Activated CD4-positive, alpha-beta T cell treated with anti-CD3 and anti-CD28 coated beads, Interleukin-2, amount 50 U/mL, for 16 hours (primary cell): ENCODE data around the gene SPATS2L.

Experiments
- DNase-seq: peaks from one replicate; pipeline ENCODE4 v3.0.0-alpha.2; 2020

Gene SPATS2L

DNA sequence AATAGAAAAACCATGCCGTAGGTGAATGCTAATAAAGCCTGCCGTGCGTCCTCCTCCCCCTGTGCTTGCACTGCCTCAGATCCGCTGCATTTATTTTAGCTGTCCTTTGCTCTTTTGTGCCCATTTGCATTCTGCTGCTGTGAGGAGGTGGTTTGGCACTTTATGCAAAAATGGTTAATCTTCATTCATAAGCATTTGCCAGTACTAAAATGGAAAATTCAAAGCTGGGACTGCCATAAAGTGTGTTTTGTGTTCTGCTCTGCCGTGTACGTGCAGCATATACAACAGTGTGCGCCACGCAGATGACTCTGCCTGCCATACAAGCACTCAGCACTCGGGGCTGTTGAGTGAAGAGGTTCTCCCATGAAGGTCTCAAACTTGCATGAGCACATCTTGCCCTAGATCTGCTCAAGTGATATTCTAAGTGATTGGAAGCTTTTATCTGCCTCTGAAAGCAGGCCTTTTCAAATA is 73.6 kb downstream of the SPATS2L start:
- no peak for DNase-seq

DNA sequence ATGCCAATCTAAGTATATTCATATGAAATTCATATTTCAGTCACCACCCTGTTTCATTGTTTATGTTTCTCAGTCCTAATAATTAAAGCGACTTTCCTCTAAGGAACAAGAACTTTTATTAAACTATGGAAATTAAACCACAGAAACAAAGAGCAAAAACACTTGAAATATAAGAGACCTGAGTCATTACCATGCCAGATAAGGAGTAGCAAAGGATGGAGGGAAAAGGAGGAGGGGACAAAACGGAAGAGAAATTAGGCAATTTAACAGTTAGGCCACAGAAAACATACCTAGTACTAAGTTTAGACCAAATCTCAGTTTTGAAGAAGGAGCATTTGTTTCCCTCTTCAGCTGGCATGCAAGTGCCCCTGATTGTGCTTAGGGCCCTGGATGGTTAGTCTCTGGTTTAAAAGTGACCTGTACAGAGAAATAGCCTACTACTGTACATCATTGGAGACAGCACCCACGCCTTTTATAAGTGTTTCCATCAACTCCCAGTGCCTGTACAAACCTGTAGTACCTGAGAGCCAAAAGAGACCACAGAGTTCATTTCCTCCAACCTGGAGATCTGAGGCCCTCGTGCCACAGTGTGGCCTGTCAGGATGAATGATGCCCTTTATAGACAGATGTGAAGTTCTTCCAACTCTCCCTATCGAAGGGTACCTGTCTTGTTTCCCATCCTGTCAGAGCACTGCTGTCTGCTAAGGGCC is 74.5 kb downstream of the SPATS2L start:
- DNase-seq, result no peak

DNA sequence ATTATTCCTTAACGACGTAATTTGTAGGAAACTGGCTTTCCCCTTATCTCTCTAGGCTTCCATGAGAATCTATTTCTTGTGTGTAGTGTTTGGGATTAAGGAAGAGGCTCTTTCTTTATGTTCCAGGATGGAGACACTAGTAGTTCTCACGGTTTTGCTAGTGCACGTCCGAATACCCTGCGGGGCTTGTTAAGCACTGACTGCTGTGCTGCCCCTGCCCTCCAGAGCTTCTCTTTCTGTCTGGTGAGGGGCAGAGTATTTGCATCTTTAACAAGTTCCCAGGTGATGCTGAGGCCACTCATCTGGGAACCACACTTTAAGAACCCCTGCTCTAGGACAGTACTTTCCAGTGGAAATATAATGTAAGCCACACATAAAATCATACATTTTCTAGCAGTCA is 76.4 kb downstream of the SPATS2L start:
- no peak for DNase-seq

DNA sequence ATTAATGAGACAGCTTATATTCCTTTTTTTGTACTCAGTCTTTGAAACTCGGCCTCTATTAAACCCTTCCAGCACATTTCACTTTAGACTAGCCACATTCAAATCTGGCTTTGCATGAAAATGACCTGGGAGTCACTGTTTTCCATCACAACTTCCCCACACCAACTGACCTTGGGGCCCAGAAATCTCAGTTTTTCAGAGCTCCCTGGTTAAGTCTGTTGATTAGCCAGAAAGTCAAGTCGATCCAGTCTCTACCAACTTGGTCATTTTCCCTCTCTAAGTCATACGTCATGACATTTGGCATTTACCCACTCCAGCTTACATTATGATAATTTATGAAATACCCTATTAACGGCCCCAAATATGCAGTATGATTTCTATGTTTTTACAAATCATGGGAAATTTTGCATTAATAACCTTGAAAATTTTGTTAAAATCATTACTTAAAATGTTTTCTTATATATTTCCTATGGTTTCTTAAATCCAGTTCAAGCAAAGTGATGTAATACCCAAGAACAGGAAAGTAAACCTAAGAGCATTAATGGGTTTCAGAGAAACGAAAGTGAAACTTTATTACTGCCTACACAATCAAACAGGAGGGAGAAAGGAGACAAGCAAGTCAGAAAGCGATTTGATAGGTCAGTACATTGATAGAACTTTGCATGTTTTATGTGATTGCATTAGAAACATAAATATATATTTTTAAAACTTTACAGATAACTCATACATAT is 77.1 kb downstream of the SPATS2L start:
- DNase-seq, result peak; percentile 59

DNA sequence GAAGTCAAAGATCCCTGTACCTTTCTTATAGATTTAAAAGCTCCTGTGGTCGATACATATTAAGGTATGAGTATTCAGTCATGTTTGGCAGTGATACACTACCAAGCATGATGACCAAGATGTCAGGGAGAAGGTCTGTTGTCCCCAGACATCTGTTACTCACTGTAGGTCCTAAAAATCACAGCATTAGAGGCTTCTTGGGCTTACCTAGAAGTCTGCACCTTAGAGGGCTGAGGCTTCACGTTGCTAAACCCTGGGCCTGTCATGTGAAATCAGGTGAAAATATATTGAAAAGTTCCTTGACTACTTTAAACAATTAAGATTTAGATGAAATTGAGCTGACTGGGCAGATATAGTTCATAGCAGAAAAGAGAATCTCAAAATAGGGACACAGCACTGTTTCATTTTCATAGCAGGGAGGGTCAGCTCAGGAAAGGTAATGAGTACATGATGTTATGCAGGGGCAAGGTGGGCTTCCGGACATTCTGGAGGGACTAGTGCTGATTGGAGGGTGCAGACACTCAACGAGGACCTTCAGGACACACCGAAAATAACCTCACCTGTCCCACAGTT is 78.7 kb downstream of the SPATS2L start:
- no peak for DNase-seq

DNA sequence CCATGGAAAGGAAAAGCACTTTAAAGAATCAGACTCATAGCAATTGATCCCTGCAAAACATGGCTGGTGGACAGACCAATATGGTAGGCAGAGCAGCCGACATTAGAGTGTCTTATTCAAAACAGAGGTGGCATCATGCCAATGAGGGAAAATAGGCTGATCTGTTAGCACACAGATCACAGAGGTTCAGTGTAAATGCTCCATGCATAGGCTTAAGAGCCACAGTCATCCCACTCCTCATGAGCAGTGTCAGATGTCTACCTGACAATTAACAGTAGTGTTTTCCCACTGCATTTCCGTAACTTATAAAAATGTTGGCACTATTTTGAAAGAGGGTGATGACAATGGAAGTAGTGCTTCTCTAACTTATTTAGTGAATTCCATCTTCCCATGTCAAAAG is 86.7 kb downstream of the SPATS2L start:
- DNase-seq, result no peak

DNA sequence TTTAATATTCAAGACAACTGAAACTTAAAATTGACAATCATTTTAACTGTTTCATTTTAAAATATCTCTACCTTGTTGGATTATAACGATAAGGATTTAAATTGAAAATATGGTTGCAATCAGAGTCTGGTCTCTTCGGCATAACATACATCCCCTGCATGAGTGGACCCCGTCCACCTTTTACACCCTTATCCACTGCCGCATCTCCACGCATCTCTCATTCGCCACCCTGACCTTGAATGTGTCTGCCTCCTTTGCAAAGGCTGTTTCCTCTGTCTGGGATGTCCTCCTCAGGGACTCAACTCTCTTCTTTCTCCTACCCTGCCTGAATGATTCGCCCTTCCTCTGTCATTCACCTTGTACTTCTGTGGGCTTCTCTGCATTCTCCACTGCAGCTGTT is 87.6 kb downstream of the SPATS2L start:
- DNase-seq, result no peak

DNA sequence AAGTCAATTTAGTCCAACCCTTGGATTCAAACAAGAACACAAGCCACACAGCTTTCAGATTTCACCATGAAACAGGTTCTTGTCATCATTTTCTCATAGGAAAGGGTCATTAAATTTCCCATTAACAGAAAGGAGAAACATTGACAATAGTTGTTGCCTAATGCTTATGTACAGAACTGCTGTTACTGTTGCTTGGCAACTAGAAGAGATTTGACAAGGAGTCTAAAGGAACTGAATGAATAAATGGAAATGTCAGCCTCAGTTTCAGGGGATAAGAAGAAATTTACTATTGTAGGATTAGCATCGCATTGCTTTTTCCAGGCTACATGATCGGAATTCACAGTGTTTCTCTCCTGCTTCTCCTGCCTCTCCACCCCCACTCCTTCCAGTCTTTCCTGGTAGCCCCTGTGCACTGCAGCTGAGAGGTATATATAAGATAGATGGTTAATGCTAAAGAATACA is 90.3 kb downstream of the SPATS2L start:
- no peak for DNase-seq

DNA sequence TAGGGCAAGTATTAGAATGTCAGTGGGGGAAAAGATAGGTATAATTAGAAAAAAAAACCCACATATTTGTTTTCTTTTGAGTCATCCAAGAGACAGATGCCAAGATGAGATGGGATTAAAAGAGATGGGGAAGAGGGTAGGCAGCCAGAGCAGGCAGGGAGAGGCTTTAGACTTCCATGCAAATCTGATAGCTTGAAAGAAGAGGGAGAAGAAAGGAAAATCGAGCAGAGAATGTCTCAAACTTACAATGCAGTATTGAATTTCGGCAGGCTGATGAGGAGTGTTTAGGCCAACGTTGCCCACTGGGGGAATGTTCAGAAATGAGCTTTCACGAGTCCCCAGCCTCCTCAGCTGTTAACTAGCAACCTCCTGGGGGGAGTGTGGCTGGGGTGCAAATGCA is 91.3 kb downstream of the SPATS2L start:
- no peak for DNase-seq

DNA sequence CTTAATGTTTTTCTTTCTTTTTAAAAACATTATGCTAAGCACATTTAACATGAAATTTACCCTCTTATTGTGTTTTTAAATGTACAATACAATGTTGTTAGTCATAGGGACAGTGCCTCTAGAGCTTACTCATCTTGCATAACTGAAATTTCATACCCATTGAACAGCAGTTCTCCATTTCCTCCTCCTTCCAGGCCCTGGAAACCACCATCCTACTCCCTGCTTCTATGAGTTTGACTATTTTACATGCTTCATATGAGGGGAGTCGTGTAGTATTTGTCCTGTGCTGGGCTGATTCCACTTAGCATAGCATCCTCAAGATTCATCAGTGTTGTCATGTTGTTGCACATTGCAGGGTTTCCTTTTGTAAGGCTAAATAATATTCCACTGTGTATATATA is 92.6 kb downstream of the SPATS2L start:
- DNase-seq, result peak; percentile 28

DNA sequence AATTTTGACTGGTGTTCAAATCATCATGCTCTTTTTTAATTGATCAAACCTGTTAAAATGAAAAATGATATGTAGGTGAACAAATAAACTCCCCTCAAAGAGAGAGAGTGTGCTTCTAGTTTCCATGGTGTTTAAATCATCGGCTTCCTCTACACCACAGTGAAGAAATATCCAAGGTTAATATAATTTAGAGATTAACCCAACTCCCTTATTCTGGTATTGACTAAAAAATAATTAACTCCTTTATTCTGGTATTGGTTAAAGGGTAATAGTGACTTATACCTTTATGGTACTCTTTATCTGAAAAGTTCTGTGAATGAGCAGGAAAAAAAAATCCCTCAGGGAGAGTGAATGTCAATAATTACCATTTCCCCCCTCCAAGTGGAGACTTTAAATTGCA is 93.1 kb downstream of the SPATS2L start:
- no peak for DNase-seq

DNA sequence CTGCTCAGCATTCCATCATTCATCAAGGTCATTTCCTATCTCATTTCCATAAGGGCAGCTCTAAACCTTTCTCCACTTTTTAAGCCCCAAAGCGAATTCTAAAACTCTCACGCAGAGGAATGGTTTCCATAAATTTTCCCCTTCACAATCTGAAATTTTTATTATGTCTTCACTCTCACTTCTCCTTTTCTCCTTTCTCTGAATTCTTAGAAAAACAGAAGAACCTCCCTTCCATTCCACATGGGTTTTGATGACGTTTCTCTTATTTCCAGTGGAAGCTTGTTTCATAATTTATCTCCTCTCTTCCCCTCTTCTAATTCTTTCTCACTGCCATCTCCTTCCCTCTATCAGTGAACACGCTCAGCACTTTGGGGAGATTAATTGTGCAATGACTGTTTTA is 97.3 kb downstream of the SPATS2L start:
- no peak for DNase-seq

DNA sequence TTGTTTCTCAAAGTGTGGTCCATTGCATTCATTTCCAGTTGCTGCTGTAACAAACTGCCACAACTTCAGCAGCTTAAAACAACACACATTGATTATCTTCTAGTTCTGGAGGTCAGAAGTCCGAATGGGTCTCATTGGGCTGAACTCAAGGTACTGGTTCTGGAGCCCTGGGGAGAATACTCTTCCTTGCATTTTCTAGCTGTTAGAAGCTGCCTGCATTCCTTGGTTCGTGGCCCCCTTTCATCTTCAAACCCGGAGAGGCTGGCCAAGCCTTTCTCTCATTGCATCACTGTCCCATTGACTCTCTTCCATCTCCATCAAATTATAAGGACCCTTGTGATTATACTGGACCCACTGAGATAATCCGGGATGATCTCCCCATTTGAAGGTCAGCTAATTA is 98.1 kb downstream of the SPATS2L start:
- no peak for DNase-seq

DNA sequence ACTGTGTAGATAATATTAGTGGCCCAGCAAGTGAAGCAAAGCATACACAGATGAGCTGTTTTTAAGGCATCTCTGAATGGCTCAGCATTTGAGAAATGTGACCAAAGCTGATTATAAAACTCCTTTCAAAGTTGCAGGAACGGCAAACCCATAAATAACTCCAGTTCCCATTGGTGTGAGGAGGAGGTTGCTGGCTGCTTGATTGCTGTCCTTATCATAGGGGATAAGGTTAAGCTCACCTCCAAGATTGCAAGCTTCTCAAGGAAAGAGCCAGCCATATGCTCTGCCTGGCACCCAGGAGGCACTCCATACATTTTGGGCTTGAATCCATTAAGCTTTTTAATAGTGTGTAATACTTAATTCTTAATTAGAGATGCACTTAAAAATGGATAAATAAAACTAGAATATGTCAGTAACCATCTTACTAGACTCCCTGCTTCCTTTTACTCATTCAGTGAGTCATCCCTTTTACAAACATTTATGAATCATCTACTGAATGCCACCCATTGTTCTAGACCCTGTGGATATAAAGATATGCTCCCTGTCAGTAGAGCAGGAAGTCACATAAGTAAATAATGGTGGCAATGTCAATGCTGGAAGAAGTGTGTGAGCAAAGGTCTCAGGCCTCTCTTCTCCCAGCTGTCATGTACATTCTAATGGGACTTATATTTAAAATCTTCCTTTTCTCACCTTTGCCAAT is 99.3 kb downstream of the SPATS2L start:
- DNase-seq, result peak; percentile 76

DNA sequence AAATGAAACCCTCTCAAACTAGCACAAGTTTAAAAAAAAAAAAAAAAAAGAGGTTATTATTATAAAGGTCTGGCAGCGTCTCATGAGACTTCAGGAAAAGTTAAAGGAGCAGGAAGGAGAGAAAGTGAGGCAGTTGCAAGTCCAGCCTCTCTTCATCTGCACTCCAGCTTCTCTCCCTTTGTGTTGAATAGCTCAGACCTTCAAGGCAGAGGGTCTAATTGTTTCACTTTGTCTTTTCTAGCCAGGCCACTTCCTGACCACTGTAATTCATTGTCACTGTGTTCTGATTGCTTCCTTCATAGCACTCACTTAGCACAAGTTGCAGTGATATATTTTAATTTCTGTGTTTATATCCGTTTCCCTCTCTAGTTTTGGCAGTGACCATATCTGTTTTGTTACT is 99.9 kb downstream of the SPATS2L start:
- no peak for DNase-seq

DNA sequence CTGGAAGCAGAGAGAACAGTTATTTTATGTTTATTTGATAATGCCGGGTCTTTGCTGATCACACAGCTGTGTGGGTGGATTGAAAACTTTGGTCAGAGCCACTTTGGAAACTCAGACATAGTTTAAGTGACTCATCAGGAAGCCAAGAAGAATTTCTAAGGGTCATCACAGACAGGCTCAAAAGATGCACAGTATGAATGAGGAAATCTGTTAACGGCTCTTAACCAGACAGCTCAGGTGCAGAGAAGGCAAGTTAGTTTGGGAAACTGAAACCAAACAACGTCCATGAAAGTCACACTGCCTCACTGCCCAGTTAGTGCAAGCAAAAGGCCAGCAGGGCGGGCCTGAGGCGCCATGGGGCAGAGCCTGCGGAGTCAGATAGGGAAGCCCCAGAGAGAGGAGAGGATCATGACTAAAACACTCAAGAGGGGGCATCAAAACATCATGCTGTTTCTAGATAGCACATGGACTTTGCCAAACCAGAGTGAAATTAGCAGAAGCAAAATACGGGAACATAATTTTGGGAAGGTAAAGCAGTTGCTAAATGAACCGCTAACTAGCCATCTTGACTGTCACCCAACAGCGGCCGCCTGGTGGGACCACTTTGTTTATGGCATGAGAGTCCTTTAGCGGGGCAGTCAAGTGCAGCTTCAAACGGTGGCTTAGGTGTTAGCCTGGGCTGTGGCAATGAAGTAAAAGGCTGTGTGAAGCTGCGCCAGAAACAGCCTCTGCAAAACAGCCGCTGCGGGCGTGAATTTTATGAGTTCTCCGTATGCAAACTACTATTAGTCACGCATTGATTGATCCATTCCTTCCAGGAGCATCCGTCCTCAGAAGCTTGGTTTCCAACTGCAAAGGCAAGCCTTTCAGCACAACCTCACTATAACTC is 102.2 kb downstream of the SPATS2L start:
- DNase-seq, result peak; percentile 7

DNA sequence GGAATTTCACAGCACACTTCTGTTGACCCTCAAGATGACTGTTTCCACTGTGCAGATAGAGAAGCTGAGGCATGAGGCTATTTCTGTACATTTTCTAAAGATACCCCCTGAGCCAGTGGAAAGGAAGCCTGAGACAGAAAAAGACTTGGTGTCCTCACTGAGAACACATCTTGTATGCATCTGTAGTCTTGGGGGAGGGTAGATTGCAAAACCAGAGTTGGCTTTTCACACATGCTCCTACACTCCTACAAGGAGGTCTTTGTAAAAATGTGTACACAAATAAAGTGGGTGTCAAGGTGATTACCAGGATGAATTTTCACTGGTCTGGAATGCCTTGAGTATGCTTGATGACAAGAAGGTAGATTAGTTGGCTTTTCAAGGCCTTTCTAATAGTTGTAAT is 105.3 kb downstream of the SPATS2L start:
- DNase-seq, result no peak

DNA sequence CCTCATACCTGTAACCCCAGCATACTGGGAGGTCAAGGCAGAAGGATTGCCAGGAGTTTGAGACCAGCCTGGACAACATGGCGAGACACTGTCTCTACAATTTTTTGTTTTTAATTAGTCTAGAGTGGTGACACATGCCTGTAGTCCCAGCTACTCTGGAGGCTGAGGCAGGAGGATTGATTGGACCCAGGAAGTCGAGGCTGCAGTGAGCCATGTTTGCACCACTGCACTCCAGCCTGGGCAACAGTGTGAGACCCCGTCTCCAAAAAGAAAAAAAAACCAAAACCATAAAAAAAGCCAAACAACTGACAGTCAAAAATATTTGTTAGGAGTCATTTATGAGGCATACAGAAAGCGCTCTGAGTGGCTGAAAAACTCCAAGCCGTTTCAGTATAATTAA is 107.9 kb downstream of the SPATS2L start:
- no peak for DNase-seq

DNA sequence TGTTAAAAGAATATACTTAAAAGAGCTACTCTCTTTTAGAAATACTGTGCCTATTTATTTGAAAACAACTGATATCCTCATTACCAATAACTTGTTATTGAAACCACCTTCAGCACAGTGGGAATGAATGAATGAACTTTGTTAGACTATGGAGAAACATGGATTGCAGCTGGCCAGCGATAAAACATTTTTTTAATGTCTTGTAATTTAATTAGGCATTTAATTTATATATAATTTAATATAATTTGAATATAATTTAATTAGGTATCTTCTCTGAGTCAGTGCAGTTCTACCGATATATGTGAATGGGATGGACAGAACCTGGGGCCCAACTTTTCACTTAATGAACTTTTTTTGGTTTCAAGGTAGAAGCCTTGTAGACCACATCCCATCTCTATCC is 109.0 kb downstream of the SPATS2L start:
- no peak for DNase-seq

DNA sequence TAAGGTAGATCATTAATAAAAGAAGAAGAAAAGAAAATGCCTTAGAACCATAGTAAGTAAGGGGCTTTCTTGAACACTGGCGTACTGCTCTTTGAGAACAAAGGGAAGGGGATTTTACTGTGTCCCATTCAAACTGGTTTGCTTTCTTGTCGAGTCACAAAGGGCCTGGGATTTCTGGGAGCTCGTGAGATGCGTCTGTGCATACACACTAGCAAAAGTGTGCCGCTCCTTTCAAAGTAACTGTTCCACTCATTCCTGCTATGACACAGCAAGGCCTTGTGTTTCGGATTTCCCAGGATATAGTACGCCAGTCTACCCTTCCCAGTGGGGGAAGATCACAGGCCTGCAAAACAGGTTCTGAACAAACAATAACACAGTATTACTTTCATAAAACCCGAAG is 110.4 kb downstream of the SPATS2L start:
- DNase-seq, result no peak

DNA sequence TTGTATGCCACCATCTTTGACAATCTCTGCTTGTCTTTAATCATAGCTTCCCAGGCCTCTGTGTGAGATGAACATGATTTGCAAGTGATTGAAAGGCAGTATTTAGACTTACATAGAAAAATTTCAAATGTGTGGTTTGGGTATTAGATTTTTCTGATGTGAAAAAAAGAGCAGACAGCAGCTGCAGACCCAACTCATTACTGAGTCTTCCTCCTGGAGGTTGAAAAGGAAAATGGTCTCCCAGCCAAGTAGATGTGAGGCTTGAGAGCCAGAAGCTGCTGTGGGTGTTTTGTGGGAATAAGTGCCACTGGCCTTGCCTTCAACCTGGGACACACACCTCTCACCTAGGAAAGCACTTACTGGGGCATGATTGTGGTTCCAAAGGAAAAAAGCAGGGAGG is 110.9 kb downstream of the SPATS2L start:
- DNase-seq, result no peak

DNA sequence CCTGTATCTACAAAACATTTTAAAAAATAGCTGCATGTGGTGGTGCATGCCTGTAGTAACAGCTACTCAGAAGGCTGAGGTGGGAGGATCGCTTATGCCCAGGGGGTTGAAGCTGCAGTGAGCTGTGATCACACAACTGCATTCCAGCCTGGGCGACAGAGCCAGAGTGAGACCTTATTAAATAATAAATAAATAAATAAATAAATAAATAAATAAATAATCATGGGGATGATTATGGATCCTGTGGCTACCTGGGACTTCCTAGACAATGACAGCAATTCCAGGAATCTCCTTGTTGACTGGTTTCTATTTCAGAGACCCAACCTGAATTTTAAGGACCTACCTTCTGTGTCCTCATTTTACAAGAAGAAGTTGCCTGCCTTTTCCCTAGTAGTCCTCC is 111.9 kb downstream of the SPATS2L start:
- DNase-seq, result no peak

DNA sequence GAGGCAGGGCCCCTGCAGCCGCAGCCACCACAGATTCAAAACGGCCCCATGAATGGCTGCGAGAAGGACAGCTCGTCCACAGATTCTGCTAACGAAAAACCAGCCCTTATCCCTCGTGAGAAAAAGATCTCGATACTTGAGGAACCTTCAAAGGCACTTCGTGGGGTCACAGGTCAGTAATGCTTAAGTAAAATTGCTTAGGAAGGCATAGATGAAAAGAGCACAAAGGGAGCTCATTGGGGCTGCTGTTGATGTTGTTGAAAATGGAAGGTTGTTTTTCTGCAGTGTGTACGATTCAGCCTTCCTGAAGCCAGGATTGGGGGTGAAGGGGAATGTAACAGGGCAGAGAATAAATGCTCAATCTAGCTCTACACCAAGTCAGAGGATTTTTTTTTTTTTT is 112.8 kb downstream of the SPATS2L start:
- DNase-seq, result no peak
